ENCODE data around the gene HSPB9.
A peak's percentile ranks its signal among the peaks of the same experiment; 100 is the strongest.
"Not testable (repeated sequence)": the region's sequence is repeated elsewhere in the genome, so short reads cannot be mapped to it uniquely, and the experiment has no call there.

The HSPB9 gene

DNA sequence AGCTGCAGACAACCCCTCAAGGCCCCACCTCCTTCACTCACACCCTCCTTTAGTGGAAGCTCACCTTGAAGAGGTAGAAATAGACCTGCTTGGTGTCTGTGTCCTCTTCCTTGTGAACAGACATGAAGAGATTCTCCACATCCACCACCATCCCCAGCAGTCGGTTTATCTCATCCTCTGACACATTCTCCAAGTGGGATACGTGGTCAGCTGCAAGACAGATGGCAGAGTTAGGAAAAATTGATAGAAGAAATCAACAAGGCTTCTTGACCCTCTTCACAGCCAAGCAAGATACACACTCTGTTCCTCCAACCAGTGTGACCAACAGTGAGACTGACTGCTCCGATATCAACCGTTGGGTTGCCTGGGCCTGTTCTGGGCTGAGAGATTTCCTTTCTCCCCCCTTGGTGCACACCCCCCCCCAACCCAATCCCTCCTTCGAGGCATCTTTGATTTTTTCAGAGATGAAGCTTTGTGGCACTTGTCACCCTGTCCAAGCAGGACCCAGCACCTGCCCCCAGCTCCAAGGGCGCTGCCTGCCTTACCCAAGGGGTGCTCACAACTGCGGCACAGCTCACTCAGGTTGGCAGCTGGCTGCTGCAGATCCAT, 2.3 kb upstream of the HSPB9 start:
- peak; percentile 14 for DNase-seq

- peak; percentile 91 for DNase-seq
These were observed 1.5 kb upstream of the HSPB9 start, which contains the start of gene KAT2A for GRCh38 chr17:42120770-42121769. Gene KAT2A, minus strand, starts transcription at chr17:42121367. Its CDS starts 63 bp downstream, at chr17:42121304.

GRCh38 chr17:42124256-42124655, 1.7 kb downstream of the HSPB9 start:
- DNase-seq = no peak

GRCh38 chr17:42125565-42125964, 3.0 kb downstream of the HSPB9 start:
- no peak for DNase-seq

DNA sequence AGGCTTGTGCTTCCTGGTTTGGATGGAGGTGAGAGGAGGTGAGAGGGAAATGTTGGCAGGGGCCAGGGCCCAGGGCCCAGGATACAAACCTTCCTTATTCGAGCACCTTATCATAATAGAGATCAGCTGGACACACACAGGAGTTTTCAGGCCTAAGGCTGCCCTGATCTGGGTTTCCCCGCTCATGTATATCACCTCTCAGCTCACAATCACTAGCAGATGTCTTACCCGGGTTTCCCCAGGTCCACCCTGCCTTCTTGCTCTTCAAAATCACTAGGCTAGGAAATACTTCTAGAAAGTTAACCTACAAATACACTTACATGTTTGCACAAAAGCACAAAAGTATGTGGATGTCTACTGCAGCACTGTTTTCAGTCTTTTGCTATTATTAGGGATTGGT, 4.2 kb downstream of the HSPB9 start:
- no peak for DNase-seq

DNA sequence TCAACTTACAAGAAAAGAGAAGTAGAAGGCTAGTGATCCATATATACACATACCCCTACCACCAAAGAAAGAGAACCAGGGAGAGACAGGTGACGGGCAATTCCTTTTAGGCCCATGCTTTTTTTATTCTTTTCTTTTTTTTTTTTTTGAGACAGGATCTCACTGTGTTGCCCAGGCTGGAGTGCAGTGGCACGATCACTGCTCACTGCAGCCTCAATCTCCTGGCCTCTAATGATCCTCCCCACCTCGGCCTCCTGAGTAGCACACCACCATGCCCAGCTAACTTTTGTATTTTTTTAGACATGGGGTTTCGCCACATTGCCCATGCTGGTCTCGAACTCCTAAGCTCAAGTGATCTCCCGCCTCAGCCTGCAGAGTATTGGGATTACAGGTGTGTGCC, 4.8 kb downstream of the HSPB9 start:
- DNase-seq = no peak

DNA sequence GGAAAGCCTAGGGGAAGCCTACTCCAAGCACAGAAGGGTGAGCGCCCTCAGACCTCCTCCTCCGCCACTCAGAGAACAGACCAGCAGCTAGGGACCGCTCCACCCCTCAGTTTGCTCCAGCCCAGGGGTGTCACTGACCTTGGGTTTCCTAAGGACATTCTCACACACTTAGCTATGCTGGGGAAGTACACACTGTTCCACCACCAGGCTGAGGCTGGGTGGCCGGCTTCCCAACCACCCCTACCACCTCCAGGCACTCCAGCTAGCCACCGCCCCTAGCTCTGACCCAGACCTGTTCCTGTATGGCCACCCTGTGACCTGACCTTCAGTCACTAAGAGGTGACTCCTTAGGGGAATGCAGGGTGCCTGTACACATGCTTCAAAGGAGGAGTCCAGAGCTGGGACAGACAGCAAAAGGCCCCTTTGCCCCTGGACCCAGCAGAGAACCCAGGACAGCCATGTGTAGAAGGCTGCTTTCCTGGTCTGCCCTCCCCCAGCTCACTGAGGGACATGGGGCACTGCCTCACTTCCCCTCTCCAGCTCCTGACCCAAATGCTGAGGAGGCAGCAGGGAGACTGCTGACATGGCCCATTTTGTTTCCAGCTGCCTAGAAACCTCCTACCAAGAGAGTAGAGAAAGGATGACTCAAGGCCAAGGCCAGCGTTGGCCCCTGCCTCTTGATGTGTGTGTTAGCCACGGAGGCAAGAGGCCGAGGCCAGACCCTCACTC, 6.7 kb downstream of the HSPB9 start:
- peak; percentile 66 for DNase-seq

GRCh38 chr17:42130310-42130936, 7.8 kb downstream of the HSPB9 start:
- DNase-seq = no peak

GRCh38 chr17:42131232-42131631, 8.6 kb downstream of the HSPB9 start:
- no peak for DNase-seq

DNA sequence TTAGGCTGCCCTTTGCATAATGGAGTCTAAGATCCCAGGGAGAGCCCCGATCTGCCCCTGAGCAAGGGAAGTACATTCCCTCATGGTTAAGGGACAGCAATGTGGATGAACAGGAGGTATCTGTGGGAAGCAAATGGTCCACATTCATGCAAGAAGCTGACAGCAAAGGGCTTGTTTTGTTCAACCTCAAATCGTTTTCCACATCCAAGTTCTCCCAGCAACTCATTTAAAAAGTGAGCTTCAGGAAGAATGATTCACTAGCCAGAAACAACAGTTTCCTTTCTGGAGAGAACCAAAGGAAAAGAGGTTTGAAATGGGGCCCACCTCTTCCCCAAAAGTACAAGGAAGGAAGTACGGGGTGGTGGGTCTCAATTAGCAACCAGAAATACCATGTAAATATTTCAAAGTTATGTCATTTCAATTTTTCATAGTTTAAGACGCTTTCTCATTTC, 9.4 kb downstream of the HSPB9 start:
- DNase-seq = no peak

DNA sequence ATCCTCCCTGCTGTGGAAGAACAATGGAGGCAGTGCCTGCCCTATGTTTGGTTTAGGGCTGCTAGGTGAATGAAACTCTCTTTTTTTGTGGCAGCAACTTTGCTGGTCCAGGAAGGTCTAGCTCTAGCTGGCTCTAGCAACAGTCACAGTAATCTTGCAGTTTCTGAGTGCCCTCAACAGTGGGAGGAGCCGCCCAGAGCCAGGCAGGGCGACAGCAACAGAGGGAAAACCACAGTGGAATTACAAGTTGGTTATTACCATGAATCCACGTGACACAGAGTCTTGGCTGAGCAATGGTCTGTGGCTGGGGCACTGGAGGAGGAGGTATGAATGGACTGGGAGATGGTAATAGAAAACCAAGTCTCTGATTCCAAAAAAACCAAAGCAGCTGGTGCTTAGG, 10.3 kb downstream of the HSPB9 start:
- peak; percentile 58 for DNase-seq

GRCh38 chr17:42133461-42134041, 10.9 kb downstream of the HSPB9 start:
- DNase-seq = peak; percentile 93

- DNase-seq = no peak
These were observed 12.5 kb downstream of the HSPB9 start for GRCh38 chr17:42135151-42135550.

- peak; percentile 19 for DNase-seq
These were observed 13.4 kb downstream of the HSPB9 start for GRCh38 chr17:42135664-42136653.

GRCh38 chr17:42136654-42137051, 14.0 kb downstream of the HSPB9 start:
- DNase-seq = no peak

DNA sequence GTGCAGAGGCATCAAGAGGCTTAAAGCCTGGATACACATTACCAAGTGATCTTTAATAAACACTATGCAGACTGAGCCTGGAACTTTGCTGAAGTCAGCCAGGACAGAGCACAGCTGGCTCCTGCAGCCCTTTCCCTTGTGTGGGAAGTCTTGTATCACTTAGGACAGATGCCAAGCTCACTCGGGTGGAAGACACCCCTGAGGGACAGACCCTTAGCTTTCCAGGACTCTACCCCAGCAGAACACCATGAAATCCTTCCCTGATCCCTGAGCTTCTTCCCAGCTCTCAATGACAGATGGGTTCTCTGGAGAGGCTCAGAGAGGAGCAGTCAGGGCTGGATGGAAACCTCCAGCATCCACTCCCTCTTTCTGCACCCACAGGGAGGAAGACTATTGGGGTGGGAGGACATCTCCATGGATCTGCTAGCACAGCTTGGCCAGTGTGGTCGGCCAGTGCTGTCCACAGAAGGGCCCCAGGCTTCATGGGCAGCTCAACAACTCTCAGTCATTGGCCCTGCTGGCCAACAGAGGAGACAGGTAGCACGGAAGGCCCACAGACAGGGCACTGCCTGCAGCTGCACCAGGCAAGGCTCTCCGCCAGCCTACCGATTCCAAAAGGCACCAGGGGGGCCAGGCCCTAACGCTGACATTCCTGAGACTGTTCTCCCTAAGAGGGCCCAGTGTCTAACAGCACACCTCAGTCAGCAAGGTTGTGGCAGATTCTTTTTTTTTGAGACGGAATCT, 16.3 kb downstream of the HSPB9 start:
- no peak for DNase-seq

DNA sequence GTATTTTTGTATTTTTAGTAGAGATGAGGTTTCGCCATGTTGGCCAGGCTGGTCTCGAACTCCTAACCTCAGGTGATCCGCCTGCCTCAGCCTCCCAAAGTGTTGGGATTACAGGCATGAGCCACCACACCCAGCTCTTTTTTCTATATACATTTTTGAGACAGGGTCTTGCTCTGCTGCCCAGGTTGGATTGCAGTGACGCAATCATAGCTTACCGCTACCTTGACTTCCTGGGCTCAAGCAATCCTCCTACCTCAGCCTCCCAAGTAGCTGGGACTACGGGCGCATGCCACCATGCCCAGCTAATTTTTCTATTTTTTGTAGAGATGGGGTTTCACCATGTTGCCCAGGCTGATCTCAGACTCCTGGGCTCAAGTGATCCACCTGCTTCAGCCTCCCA, 18.1 kb downstream of the HSPB9 start:
- DNase-seq = not testable (repeated sequence)

- DNase-seq = no peak
These were observed 18.8 kb downstream of the HSPB9 start for GRCh38 chr17:42141382-42141781.

GRCh38 chr17:42142371-42142896, 19.8 kb downstream of the HSPB9 start:
- no peak for DNase-seq

DNA sequence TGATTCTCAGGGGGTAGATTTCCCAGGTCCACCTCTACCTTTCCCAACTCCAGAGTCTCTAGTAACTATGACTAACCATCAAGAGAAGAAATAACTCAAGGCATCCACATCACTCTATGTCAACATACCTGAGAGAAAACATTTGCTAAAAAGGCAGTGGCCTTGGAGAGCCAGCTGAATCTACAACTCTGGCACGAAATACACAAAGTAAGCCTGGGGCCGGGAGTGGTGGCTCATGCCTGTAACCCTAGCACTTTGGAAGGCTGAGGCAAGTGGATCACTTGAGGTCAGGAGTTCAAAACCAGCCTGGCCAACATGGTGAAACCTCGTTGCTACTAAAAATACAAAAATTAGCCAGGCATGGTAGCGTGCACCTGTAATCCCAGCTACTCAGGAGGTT, 20.5 kb downstream of the HSPB9 start:
- not testable (repeated sequence) for DNase-seq

All from RPMI8226 (cell line).